HepG2 (cell line): Measurements from ENCODE around the gene RGS19. TPM values are rescaled to one million over a fixed set of nuclear protein-coding genes. Genes with fewer than 3 reads are reported as not detected.

ENCODE experiments used
- BHLHE40 ChIP-seq: IDR thresholded peaks from 2 replicates; pipeline ENCODE4 v1.6.1; 2011; ENCODE audit warnings: low read length, improper control_type of control experiment
- EZH2 ChIP-seq: conservative IDR thresholded peaks from 2 replicates; pipeline ENCODE4 v1.6.1; 2012; ENCODE audit warnings: mild to moderate bottlenecking, low read depth, low read length, moderate library complexity
- FOSL2 ChIP-seq: sonication (generic); formaldehyde crosslinking; IDR thresholded peaks from 2 replicates; pipeline ENCODE4 v1.4.0; 2020; ENCODE audit warnings: missing genetic modification reagents
- HES4 ChIP-seq: sonication (generic); formaldehyde crosslinking; IDR thresholded peaks from 2 replicates; pipeline ENCODE4 v1.9.0; 2021; ENCODE audit warnings: mild to moderate bottlenecking, missing genetic modification reagents, borderline replicate concordance
- RBM39 ChIP-seq: fragments of 200-400 bp; formaldehyde crosslinking; IDR thresholded peaks from one replicate; pipeline ENCODE4 v1.6.1; 2018; ENCODE audit warnings: antibody characterized with exemption, mild to moderate bottlenecking, low read depth, low read length; ENCODE audit not compliant: poor library complexity, severe bottlenecking
- SMAD9 ChIP-seq: sonication (generic); formaldehyde crosslinking; IDR thresholded peaks from 2 replicates; pipeline ENCODE4 v1.5.1; 2020; ENCODE audit warnings: mild to moderate bottlenecking, missing genetic modification reagents
- ZNF143 ChIP-seq: sonication (generic); formaldehyde crosslinking; IDR thresholded peaks from 2 replicates; pipeline ENCODE4 v1.4.0; 2020; ENCODE audit warnings: missing genetic modification reagents
- ZNF607 ChIP-seq: sonication (generic); formaldehyde crosslinking; IDR thresholded peaks from 2 replicates; pipeline ENCODE4 v1.5.1; 2020; ENCODE audit warnings: missing genetic modification reagents, mild to moderate bottlenecking, borderline replicate concordance
- ZNF816 ChIP-seq: sonication (generic); formaldehyde crosslinking; IDR thresholded peaks from 2 replicates; pipeline ENCODE4 v1.8.0; 2022; ENCODE audit warnings: missing genetic modification reagents, mild to moderate bottlenecking, borderline replicate concordance
- polyA plus RNA-seq, 8 experiments: library from polyadenylated mRNA; depleted of rRNA in 3 of 8; stranded (reverse) in 7 of 8; unstranded in 1 of 8; fragments of >200 nt; fragmentation: Illumina TruSeq in 4 of 8; extraction: Trizol in 4 of 8; gene quantifications; 2 replicates each; pipeline versions ENCODE4 v1.2.1 to v1.2.3, GENCODE V29; 2011 to 2016; ENCODE audit warnings: low read depth in 4 of 8, missing spikeins in 1 of 8, mixed read lengths in 1 of 8; ENCODE audit not compliant: insufficient read depth in 1 of 8
- total RNA-seq, 5 experiments: library from RNA; depleted of rRNA; stranded (reverse); fragments of >200 nt; fragmentation: Illumina TruSeq; extraction: Trizol; gene quantifications; 2 replicates each; pipeline ENCODE4 v1.2.3, GENCODE V29; 2016; ENCODE audit warnings: low read depth in 1 of 5
- TF ChIP-seq, protein P1 (sequence below): IDR thresholded peaks from 2 replicates; pipeline ENCODE4 v1.6.1; 2012; ENCODE audit warnings: low read length, improper control_type of control experiment
- TF ChIP-seq, protein P2 (sequence below): sonication (generic); formaldehyde crosslinking; IDR thresholded peaks from 2 replicates; pipeline ENCODE4 v1.5.0; 2020; ENCODE audit warnings: missing genetic modification reagents, mild to moderate bottlenecking, borderline replicate concordance
- TF ChIP-seq, protein P3 (sequence below): IDR thresholded peaks from 2 replicates; pipeline ENCODE4 v1.6.1; 2016; ENCODE audit warnings: mild to moderate bottlenecking, missing biosample characterization, missing genetic modification reagents
- TF ChIP-seq, protein P4 (sequence below): sonication (generic); formaldehyde crosslinking; IDR thresholded peaks from 2 replicates; pipeline ENCODE4 v1.4.0; 2020; ENCODE audit warnings: mild to moderate bottlenecking, missing genetic modification reagents
- TF ChIP-seq, protein P5 (sequence below): sonication (generic); formaldehyde crosslinking; IDR thresholded peaks from 2 replicates; pipeline ENCODE4 v1.5.0; 2020; ENCODE audit warnings: mild to moderate bottlenecking, missing genetic modification reagents, moderate library complexity

RGS19 gene
- total and polyA plus RNA-seq, 2 of the 13 experiments (the other 11 are each of a cell fraction or from before 2014, with no cell fraction given): 10.7 to 11.9 TPM

DNA sequence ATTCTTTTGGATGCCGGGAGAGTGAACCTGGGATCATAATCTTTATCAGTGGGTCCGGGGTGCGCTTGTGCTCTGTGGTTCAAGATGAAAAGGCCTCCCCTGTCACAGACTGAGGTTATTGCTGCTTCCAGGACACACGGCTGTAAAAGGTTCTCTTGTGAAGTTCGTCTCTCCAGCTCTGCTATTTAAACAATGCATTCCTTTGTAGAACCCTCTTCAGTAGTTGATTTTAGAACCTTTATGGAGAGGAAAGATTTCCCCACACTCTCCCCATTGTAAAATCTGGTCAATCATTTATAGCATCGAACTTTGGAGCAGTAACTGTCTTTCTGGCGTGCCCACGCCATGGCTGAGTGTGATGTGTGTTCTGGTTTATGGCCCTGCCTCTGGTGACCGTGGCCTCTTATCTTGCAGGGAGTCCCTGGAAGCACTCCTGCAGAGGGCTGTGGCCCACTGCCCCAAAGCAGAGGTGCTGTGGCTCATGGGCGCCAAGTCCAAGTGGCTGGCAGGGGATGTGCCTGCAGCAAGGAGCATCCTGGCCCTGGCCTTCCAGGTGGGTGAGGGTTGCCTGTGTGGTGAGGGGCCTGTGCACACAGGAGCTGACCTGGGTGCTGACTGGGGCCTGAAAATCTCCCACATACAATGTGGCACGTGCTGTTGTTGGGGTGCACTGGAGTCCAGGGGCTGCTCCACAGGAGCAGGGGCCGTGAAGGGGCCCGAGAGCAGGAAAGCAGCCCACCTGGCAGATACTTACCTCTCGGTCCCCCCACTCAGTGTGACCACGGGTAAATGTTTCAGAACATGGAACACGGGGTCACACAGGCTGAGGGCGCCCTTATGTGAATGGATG lies 55.0 kb downstream of the RGS19 start (continued):
- TF ChIP-seq, protein P1, sequence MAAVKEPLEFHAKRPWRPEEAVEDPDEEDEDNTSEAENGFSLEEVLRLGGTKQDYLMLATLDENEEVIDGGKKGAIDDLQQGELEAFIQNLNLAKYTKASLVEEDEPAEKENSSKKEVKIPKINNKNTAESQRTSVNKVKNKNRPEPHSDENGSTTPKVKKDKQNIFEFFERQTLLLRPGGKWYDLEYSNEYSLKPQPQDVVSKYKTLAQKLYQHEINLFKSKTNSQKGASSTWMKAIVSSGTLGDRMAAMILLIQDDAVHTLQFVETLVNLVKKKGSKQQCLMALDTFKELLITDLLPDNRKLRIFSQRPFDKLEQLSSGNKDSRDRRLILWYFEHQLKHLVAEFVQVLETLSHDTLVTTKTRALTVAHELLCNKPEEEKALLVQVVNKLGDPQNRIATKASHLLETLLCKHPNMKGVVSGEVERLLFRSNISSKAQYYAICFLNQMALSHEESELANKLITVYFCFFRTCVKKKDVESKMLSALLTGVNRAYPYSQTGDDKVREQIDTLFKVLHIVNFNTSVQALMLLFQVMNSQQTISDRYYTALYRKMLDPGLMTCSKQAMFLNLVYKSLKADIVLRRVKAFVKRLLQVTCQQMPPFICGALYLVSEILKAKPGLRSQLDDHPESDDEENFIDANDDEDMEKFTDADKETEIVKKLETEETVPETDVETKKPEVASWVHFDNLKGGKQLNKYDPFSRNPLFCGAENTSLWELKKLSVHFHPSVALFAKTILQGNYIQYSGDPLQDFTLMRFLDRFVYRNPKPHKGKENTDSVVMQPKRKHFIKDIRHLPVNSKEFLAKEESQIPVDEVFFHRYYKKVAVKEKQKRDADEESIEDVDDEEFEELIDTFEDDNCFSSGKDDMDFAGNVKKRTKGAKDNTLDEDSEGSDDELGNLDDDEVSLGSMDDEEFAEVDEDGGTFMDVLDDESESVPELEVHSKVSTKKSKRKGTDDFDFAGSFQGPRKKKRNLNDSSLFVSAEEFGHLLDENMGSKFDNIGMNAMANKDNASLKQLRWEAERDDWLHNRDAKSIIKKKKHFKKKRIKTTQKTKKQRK: no peak
- TF ChIP-seq HES4 (no peak), ZNF607 (CRISPR knock-in tag) (no peak), ZNF816 (CRISPR knock-in tag) (no peak), SMAD9 (CRISPR knock-in tag) (no peak), FOSL2 (CRISPR knock-in tag) (peak; percentile 46; the same call in 1 of the 2 replicates), EZH2 (no peak), BHLHE40 (peak; percentile 47; the same call in 1 of the 2 replicates), ZNF143 (CRISPR knock-in tag) (peak; percentile 43), RBM39 (no peak)
- TF ChIP-seq, protein P2, sequence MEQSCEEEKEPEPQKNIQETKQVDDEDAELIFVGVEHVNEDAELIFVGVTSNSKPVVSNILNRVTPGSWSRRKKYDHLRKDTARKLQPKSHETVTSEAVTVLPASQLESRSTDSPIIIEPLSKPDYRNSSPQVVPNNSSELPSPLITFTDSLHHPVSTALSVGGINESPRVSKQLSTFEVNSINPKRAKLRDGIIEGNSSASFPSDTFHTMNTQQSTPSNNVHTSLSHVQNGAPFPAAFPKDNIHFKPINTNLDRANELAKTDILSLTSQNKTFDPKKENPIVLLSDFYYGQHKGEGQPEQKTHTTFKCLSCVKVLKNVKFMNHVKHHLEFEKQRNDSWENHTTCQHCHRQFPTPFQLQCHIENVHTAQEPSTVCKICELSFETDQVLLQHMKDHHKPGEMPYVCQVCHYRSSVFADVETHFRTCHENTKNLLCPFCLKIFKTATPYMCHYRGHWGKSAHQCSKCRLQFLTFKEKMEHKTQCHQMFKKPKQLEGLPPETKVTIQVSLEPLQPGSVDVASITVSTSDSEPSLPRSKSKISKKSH (CRISPR knock-in tag): no peak; the same call in none of the 2 replicates
- TF ChIP-seq, protein P3, sequence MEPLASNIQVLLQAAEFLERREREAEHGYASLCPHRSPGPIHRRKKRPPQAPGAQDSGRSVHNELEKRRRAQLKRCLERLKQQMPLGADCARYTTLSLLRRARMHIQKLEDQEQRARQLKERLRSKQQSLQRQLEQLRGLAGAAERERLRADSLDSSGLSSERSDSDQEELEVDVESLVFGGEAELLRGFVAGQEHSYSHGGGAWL (CRISPR knock-in tag): peak; percentile 26; the same call in 1 of the 2 replicates
- TF ChIP-seq, protein P4, sequence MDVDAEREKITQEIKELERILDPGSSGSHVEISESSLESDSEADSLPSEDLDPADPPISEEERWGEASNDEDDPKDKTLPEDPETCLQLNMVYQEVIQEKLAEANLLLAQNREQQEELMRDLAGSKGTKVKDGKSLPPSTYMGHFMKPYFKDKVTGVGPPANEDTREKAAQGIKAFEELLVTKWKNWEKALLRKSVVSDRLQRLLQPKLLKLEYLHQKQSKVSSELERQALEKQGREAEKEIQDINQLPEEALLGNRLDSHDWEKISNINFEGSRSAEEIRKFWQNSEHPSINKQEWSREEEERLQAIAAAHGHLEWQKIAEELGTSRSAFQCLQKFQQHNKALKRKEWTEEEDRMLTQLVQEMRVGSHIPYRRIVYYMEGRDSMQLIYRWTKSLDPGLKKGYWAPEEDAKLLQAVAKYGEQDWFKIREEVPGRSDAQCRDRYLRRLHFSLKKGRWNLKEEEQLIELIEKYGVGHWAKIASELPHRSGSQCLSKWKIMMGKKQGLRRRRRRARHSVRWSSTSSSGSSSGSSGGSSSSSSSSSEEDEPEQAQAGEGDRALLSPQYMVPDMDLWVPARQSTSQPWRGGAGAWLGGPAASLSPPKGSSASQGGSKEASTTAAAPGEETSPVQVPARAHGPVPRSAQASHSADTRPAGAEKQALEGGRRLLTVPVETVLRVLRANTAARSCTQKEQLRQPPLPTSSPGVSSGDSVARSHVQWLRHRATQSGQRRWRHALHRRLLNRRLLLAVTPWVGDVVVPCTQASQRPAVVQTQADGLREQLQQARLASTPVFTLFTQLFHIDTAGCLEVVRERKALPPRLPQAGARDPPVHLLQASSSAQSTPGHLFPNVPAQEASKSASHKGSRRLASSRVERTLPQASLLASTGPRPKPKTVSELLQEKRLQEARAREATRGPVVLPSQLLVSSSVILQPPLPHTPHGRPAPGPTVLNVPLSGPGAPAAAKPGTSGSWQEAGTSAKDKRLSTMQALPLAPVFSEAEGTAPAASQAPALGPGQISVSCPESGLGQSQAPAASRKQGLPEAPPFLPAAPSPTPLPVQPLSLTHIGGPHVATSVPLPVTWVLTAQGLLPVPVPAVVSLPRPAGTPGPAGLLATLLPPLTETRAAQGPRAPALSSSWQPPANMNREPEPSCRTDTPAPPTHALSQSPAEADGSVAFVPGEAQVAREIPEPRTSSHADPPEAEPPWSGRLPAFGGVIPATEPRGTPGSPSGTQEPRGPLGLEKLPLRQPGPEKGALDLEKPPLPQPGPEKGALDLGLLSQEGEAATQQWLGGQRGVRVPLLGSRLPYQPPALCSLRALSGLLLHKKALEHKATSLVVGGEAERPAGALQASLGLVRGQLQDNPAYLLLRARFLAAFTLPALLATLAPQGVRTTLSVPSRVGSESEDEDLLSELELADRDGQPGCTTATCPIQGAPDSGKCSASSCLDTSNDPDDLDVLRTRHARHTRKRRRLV (CRISPR knock-in tag): no peak
- TF ChIP-seq, protein P5, sequence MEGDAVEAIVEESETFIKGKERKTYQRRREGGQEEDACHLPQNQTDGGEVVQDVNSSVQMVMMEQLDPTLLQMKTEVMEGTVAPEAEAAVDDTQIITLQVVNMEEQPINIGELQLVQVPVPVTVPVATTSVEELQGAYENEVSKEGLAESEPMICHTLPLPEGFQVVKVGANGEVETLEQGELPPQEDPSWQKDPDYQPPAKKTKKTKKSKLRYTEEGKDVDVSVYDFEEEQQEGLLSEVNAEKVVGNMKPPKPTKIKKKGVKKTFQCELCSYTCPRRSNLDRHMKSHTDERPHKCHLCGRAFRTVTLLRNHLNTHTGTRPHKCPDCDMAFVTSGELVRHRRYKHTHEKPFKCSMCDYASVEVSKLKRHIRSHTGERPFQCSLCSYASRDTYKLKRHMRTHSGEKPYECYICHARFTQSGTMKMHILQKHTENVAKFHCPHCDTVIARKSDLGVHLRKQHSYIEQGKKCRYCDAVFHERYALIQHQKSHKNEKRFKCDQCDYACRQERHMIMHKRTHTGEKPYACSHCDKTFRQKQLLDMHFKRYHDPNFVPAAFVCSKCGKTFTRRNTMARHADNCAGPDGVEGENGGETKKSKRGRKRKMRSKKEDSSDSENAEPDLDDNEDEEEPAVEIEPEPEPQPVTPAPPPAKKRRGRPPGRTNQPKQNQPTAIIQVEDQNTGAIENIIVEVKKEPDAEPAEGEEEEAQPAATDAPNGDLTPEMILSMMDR (CRISPR knock-in tag): peak; percentile 53
